Testis (tissue), 2 donors: ENCODE measurements around the gene CRNKL1.

Source experiments
- CTCF ChIP-seq, 3 experiments: fragments of 450-650 bp in 2 of 3; fragments of 200-600 bp in 1 of 3; sonication (generic) in 1 of 3; IDR thresholded peaks; one replicate each; pipeline ENCODE4 v1.5.1; 2016 to 2019; ENCODE audit warnings: antibody characterized with exemption in 3 of 3, mild to moderate bottlenecking in 2 of 3, moderate library complexity in 1 of 3
- POLR2A ChIP-seq: fragments of 450-650 bp; IDR thresholded peaks from one replicate; pipeline ENCODE4 v1.6.1; 2017; ENCODE audit warnings: antibody characterized with exemption, mild to moderate bottlenecking, moderate library complexity

- TF ChIP-seq CTCF (IDR thresholded peaks at IDR 0.05), result no peak
- no peak for TF ChIP-seq POLR2A
These were observed 546 bp downstream of the CRNKL1 start for GRCh38 chr20:20051767-20052073.
